Measurements from ENCODE around the gene ZNF722. TPM values are rescaled to one million over a fixed set of nuclear protein-coding genes. Genes with fewer than 3 reads are reported as not detected.
"Not testable (repeated sequence)": the region's sequence is repeated elsewhere in the genome, so short reads cannot be mapped to it uniquely, and the experiment has no call there.

ZNF722 gene
- not detected for total RNA-seq

DNA sequence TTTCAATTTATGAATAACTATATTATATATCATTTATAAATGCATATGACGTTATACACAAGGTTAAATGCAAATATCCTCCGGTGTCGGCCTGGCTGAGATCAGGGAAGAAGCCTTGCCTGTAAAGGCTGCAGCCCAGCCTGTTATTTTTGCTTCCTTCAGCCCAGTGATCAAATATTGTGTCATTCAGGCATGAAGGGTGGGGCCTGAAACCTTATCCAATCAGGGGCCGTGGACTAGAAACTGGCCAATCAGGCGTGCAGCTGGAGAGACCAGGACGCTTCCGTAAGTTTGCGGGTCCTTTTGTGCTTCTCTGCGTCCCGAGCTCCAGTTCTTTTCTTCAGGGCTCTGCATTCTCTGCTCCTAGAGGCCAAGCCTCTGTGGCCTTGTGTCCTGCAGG is at the start of gene ZNF722:
Gene ZNF722 (plus strand): TSS at position 301 of the 400 bp plus-strand sequence. CDS start 113 bp downstream, outside the sequence.
- peaks cover 30 to 65% of the 10 kb centered on the region in 2 donors for H3K9me3 ChIP-seq

DNA sequence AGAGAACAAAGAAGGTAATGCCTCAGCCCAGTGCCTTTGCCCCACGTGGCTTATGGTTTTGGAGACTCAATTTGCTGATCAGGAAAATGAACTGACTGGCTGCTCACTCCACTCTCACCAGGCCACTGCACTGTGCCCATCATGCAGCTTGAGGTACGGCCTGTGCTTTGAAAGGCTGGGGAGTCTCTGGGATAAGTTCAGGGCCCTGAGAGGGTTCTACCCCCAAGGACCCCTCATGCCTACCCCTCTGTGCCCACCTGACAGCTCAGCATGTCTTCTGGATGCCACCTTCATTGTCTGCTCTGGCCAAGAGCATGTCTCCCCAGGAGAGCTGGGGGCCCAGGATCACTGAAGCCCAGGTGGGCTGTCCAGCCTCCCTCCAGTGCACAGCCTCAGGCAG is 45.5 kb upstream of the ZNF722 start:
- TF ChIP-seq, protein P1, sequence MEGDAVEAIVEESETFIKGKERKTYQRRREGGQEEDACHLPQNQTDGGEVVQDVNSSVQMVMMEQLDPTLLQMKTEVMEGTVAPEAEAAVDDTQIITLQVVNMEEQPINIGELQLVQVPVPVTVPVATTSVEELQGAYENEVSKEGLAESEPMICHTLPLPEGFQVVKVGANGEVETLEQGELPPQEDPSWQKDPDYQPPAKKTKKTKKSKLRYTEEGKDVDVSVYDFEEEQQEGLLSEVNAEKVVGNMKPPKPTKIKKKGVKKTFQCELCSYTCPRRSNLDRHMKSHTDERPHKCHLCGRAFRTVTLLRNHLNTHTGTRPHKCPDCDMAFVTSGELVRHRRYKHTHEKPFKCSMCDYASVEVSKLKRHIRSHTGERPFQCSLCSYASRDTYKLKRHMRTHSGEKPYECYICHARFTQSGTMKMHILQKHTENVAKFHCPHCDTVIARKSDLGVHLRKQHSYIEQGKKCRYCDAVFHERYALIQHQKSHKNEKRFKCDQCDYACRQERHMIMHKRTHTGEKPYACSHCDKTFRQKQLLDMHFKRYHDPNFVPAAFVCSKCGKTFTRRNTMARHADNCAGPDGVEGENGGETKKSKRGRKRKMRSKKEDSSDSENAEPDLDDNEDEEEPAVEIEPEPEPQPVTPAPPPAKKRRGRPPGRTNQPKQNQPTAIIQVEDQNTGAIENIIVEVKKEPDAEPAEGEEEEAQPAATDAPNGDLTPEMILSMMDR (IDR thresholded peaks at IDR 0.05) = no peak
- no peak for TF ChIP-seq POLR2A (IDR thresholded peaks at IDR 0.05)
- no peak for TF ChIP-seq POLR2AphosphoS5 (IDR thresholded peaks at IDR 0.05)
- no peak overlapping the region for H3K27ac ChIP-seq
- H3K9me3 ChIP-seq = peaks cover 21 to 46% of the 10 kb centered on the region in 2 donors
- H3K4me1 ChIP-seq = no peaks in the 10 kb centered on the region
- no peak overlapping the region for H3K4me3 ChIP-seq
- intact Hi-C loops (cut with DNase I; ENCODE audit: low total_unique reads) = no loop called here
- no peaks in the 10 kb centered on the region for H3K36me3 ChIP-seq
- no peaks in the 10 kb centered on the region for H3K27me3 ChIP-seq
- DNase-seq (ENCODE audit: low spot score in 2 of 2) = no peak

More for the DNA sequence above, at the start of gene ZNF722:
- Histone ChIP-seq H3K4me1 (no peaks in the 10 kb centered on the region), H3K36me3 (no peaks in the 10 kb centered on the region), H3K27me3 (no peaks in the 10 kb centered on the region), H3K4me3 (no peak within 1 kb of the TSS), H3K27ac (no peak within 1 kb of the TSS)
- DNase-seq (ENCODE audit: low spot score in 2 of 2) = no peak
- intact Hi-C loops (cut with DNase I; ENCODE audit: low total_unique reads) = no loop called here
- TF ChIP-seq POLR2A (IDR thresholded peaks at IDR 0.05) = no peak
- TF ChIP-seq POLR2AphosphoS5 (IDR thresholded peaks at IDR 0.05) = no peak
- TF ChIP-seq, protein P1 (IDR thresholded peaks at IDR 0.05) = no peak

DNA sequence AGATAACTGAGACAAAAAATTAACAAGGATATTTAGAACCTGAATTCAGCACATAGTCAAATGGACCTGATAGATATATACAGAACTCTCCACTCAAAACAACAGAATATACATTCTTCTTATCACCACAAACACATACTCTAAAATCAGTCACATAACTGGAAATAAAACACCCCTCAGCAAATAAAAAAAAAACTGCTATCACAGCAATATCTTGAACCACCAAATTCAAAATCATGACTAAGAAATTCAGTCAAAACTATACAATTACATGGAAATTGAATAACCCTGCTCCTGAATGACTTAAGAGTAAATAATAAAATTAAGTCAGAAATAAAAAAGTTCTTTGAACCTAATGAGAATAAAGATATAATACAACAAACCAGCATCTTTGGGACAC is 30.0 kb upstream of the ZNF722 start:
- Histone ChIP-seq H3K4me3 (no peak overlapping the region), H3K9me3 (peaks cover 2 to 7% of the 10 kb centered on the region in 2 donors), H3K4me1 (no peaks in the 10 kb centered on the region), H3K27ac (no peak overlapping the region), H3K27me3 (no peaks in the 10 kb centered on the region), H3K36me3 (no peaks in the 10 kb centered on the region)
- intact Hi-C loops (cut with DNase I; ENCODE audit: low total_unique reads) = no loop called here
- TF ChIP-seq POLR2AphosphoS5 (IDR thresholded peaks at IDR 0.05) (no peak), POLR2A (IDR thresholded peaks at IDR 0.05) (no peak)
- TF ChIP-seq, protein P1 (IDR thresholded peaks at IDR 0.05) = no peak
- no peak for DNase-seq (ENCODE audit: low spot score in 2 of 2)

DNA sequence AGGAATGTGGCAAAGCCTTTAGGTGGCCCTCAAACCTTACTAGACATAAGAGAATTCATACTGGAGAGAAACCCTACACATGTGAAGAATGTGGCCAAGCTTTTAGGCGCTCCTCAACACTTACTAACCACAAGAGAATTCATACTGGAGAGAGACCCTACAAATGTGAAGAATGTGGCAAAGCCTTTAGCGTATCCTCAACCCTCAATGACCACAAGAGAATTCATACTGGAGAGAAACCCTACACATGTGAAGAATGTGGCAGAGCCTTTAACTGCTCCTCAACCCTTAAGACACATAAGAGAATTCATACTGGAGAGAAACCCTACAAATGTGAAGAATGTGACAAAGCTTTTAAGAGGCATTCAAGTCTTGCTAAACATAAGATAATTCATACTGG is 16.8 kb downstream of the ZNF722 start:
- H3K4me1 ChIP-seq; intact Hi-C loops (cut with DNase I; ENCODE audit: low total_unique reads); H3K4me3 ChIP-seq; H3K27ac ChIP-seq; H3K27me3 ChIP-seq; DNase-seq (ENCODE audit: low spot score in 2 of 2); H3K36me3 ChIP-seq: not testable (repeated sequence)
- H3K9me3 ChIP-seq = peaks cover 32 to 88% of the 10 kb centered on the region in 2 donors

DNA sequence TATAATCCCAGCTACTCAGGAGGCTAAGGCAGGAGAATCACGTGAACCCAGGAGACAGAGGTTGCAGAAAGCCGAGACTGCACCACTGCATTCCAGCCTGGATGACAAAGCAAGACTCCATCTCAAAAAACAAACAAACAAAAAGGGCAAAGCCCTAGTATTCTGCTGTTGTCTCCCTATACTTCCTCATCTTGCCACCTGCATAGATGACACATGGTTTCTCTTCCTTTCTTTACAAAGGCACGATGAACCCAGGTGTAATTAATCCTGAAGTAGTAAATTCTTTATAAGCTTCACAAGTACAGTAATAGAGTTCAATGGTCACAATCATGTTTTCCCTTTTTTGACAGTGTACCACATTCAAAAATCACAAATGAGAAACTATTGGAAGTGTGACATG is 36.7 kb downstream of the ZNF722 start:
- intact Hi-C loops (cut with DNase I; ENCODE audit: low total_unique reads) = no loop called here
- Histone ChIP-seq H3K27ac (no peak overlapping the region), H3K9me3 (peaks cover 52 to 87% of the 10 kb centered on the region in 2 donors), H3K27me3 (peaks cover 0 to 7% of the 10 kb centered on the region in 2 donors), H3K36me3 (no peaks in the 10 kb centered on the region), H3K4me1 (no peaks in the 10 kb centered on the region), H3K4me3 (no peak overlapping the region)
- no peak for DNase-seq (ENCODE audit: low spot score in 2 of 2)
- TF ChIP-seq, protein P1 (IDR thresholded peaks at IDR 0.05) = no peak
- no peak for TF ChIP-seq POLR2AphosphoS5 (IDR thresholded peaks at IDR 0.05)
- TF ChIP-seq POLR2A (IDR thresholded peaks at IDR 0.05) = no peak

DNA sequence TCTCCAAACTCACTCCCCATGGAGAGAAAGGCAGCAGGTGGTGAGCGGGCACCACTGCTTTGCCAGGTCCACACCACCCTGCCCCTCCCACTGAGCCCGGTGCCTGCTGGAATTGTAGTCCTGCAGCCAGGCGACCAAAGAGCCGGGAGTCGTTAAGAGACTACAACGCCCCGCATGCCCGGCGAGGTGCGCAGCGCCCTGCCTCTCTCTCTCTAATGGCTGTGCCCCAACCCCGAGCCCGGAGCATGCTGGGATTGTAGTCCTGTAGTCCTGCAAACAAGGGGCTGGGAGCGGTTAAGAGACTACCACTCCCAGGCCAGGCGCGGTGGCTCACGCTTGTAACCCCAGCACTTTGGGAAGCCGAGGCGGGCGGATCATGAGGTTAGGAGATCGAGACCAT is 38.4 kb downstream of the ZNF722 start:
- intact Hi-C loops (cut with DNase I; ENCODE audit: low total_unique reads) = no loop called here
- Histone ChIP-seq H3K4me3 (no peak overlapping the region), H3K36me3 (no peaks in the 10 kb centered on the region), H3K9me3 (peaks cover 50 to 70% of the 10 kb centered on the region in 2 donors), H3K4me1 (no peaks in the 10 kb centered on the region), H3K27me3 (peaks cover 0 to 7% of the 10 kb centered on the region in 2 donors), H3K27ac (no peak overlapping the region)
- TF ChIP-seq POLR2A (IDR thresholded peaks at IDR 0.05) (no peak), POLR2AphosphoS5 (IDR thresholded peaks at IDR 0.05) (no peak)
- TF ChIP-seq, protein P1 (IDR thresholded peaks at IDR 0.05) = no peak
- DNase-seq (ENCODE audit: low spot score in 2 of 2) = no peak

Data from breast epithelium (tissue), 4 donors.